Measurements from ENCODE around the gene ACTN4.

ACTN4 gene

DNA sequence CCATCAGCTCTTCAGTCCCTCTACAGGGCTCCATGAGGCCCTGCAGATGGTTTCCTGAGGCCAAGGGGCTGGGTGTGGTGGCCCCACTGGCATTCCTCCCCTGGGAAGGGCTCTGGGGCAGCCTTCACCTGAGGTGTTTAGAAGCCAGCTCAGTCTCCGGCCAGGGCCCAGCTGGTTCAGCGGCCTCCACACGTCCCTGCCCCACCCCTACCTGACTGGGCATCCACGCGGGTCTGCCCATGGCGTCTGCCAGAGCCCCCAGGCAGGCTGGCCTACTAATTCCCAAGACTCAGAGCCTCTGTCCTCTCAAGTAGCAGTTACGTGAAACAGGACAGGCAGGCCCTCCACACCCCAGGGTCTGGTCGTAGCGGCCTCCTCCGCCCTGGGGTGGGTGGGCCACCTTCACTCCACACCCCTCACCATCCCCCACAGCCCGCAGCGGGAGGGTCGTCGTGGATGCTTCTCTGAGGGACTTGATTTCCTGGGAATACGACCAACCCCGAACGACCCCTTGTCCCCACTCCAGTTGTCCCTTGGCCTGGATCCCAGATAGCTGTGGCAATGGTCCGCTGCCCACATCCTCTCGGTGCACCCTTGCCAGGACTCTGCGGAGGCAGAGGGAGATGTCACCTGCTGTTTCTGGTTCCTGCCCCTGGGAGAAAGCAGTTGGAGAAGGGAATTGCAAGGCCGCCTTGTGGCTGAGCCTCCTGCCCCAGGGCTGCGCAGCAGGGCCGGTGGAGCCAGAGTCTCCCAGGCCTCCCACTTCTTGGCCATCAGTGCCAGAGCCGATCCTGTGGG, 72.5 kb downstream of the ACTN4 start:
- Histone ChIP-seq H3K4me3 (ENCODE audit: low read depth in 1 of 2, low read length in 1 of 2) (no peak overlapping the region), H3K9me3 (no peaks in the 10 kb centered on the region), H3K36me3 (peaks cover 100% of the 10 kb centered on the region), H3K4me1 (ENCODE audit: control insufficient read depth in 1 of 2, insufficient read depth in 1 of 2, low read depth in 1 of 2, low read length in 1 of 2) (no peaks in the 10 kb centered on the region), H3K27ac (no peak overlapping the region), H3K27me3 (no peaks in the 10 kb centered on the region)
- TF ChIP-seq, protein P1, sequence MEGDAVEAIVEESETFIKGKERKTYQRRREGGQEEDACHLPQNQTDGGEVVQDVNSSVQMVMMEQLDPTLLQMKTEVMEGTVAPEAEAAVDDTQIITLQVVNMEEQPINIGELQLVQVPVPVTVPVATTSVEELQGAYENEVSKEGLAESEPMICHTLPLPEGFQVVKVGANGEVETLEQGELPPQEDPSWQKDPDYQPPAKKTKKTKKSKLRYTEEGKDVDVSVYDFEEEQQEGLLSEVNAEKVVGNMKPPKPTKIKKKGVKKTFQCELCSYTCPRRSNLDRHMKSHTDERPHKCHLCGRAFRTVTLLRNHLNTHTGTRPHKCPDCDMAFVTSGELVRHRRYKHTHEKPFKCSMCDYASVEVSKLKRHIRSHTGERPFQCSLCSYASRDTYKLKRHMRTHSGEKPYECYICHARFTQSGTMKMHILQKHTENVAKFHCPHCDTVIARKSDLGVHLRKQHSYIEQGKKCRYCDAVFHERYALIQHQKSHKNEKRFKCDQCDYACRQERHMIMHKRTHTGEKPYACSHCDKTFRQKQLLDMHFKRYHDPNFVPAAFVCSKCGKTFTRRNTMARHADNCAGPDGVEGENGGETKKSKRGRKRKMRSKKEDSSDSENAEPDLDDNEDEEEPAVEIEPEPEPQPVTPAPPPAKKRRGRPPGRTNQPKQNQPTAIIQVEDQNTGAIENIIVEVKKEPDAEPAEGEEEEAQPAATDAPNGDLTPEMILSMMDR (IDR thresholded peaks at IDR 0.05): no peak

DNA sequence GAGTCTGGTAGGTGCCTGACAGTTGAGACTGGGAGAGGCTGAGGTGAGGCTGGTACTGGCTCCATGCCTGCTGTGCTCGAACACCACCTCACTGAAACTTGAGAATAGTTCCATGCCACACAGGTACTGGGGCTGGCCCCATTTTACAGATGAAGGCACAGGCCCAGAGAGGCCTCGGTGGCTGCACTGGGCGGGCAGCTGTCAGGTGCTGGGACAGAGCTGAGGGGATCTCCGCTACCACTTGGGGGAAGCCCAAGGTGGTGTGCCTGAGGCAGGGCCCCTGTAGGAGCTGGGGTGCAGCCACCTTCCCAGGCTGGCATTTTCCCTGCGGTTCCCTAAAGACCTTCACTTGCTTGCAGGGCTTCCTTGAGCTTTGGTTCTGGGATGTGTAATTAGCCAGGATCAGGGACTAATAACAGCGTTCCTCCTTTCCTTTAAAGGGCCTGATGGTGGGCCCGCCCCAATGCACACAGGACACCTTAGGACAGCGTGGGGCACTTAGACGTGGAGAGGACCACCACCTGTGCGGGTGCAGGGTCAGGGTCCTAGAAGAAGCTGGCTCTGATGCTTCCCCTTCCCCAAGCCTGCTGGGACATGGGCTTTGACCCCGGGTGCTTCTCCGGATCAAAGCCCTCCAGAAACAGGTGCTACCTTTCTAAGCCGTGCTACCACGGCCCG, 73.2 kb downstream of the ACTN4 start:
- Histone ChIP-seq H3K36me3 (peaks cover 100% of the 10 kb centered on the region), H3K4me1 (ENCODE audit: control insufficient read depth in 1 of 2, insufficient read depth in 1 of 2, low read depth in 1 of 2, low read length in 1 of 2) (no peaks in the 10 kb centered on the region), H3K27me3 (no peaks in the 10 kb centered on the region), H3K9me3 (no peaks in the 10 kb centered on the region), H3K4me3 (ENCODE audit: low read depth in 1 of 2, low read length in 1 of 2) (no peak overlapping the region), H3K27ac (no peak overlapping the region)
- TF ChIP-seq, protein P1 (IDR thresholded peaks at IDR 0.05): no peak

DNA sequence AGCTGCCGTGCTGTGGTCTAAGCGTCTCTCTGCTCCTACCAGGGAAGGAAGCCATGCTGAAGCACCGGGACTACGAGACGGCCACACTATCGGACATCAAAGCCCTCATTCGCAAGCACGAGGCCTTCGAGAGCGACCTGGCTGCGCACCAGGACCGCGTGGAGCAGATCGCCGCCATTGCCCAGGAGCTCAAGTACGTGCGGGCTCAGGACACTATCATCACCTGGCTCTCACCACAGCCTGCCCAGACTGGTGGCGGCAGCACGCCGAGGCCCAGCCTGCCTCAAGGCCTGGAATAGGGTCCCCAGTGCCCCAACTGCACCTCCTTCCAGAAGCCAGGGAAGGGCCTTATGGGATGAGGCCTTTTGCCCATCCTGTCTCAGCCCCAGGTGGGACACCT, 74.0 kb downstream of the ACTN4 start:
- Histone ChIP-seq H3K4me1 (ENCODE audit: control insufficient read depth in 1 of 2, insufficient read depth in 1 of 2, low read depth in 1 of 2, low read length in 1 of 2) (no peaks in the 10 kb centered on the region), H3K27me3 (no peaks in the 10 kb centered on the region), H3K4me3 (ENCODE audit: low read depth in 1 of 2, low read length in 1 of 2) (no peak overlapping the region), H3K27ac (no peak overlapping the region), H3K36me3 (peaks cover 100% of the 10 kb centered on the region), H3K9me3 (no peaks in the 10 kb centered on the region)
- TF ChIP-seq, protein P1 (IDR thresholded peaks at IDR 0.05): no peak

DNA sequence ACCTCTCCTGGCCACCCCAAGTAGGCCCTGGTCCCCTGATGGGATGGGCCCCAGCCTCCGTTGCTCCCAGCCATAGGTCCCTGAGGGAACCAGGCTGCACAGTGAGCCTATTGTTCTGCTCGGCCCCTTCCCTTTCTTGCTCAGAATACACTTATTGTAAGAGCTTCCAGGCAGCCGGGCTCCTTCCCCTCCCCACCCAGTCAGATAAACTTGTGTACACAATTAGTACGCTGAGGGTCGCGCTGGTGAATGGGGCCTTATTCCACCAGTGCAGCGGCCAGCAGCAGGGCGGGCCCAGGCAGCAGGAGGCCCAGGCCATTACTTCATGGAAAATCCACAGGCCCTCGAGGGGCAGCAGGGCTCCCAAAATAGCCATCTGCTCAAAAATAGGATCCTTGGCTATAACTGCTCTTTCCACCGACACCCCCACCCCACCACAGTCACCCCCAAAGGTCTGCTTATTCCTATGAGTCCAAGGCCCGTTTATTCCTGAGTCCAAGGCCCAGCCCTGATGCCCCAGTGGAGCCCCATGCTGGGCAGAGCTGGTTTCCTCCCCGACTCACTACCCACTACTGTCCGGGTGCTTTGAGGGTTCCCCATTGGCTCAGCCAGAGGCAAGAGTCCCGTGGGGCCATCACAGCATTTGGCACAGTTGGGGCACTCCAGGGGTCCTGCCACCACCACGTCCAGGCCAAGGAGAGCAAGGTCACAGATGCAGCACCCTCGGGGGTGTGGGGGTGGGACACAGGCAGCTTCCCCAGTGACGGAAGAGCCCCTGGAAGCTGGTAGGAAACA, 74.7 kb downstream of the ACTN4 start:
- H3K36me3 ChIP-seq: peaks cover 100% of the 10 kb centered on the region
- TF ChIP-seq, protein P1 (IDR thresholded peaks at IDR 0.05): no peak
- no peak overlapping the region for H3K4me3 ChIP-seq (ENCODE audit: low read depth in 1 of 2, low read length in 1 of 2)
- H3K27ac ChIP-seq: no peak overlapping the region
- no peaks in the 10 kb centered on the region for H3K27me3 ChIP-seq
- H3K4me1 ChIP-seq (ENCODE audit: control insufficient read depth in 1 of 2, insufficient read depth in 1 of 2, low read depth in 1 of 2, low read length in 1 of 2): no peaks in the 10 kb centered on the region
- H3K9me3 ChIP-seq: no peaks in the 10 kb centered on the region

DNA sequence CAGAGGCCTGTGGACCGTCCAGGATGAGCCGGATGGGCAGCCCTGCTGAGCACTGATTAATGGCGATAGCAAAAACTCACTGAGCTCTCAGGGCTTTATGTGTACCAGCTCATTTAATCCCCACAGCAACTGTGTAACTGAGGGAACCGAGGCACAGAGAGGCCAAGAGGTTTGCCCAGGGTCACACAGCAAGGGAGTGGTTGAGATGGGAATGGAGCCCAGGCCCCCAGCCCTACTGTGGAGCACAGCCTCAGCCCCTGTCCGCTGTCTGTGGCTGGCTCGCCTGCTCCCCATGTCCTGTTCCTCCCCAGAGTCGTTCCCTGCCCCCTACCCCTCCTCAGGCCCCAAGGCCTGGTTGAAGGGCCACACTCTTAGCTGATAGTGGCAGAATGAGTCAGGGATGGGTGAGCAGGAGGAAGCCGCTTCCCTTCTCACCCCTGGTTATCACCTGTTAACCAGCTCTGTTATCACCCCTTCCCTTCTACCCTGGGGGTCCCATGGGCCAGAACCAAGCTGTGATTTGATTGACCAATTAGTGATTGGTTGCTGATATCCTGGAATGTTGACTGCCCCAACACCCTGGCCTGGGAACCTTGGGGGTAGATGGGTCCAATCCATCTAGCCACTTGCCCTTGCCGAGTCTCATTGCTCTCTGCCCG, 75.6 kb downstream of the ACTN4 start:
- Histone ChIP-seq H3K27ac (no peak overlapping the region), H3K4me1 (ENCODE audit: control insufficient read depth in 1 of 2, insufficient read depth in 1 of 2, low read depth in 1 of 2, low read length in 1 of 2) (no peaks in the 10 kb centered on the region), H3K27me3 (no peaks in the 10 kb centered on the region), H3K36me3 (peaks cover 100% of the 10 kb centered on the region), H3K4me3 (ENCODE audit: low read depth in 1 of 2, low read length in 1 of 2) (no peak overlapping the region), H3K9me3 (no peaks in the 10 kb centered on the region)
- TF ChIP-seq, protein P1 (IDR thresholded peaks at IDR 0.05): no peak
